ENCODE measurements around the gene STK39. TPM values are rescaled to one million over a fixed set of nuclear protein-coding genes. Genes with fewer than 3 reads are reported as not detected.
A peak's percentile ranks its signal among the peaks of the same experiment; 100 is the strongest.

STK39 gene
- total and polyA plus RNA-seq, 2 experiments from 2014 or later, result 3.2 to 14.6 TPM

GRCh38 chr2:168241746-168242145 lies 5.6 kb downstream of the STK39 start:
- no peak overlapping the region for H3K4me3 ChIP-seq
- no peak for TF ChIP-seq EZH2 (IDR thresholded peaks at IDR 0.05; ENCODE audit: insufficient read depth, poor library complexity, severe bottlenecking)
- TF ChIP-seq EZH2phosphoT487 (IDR thresholded peaks at IDR 0.05; ENCODE audit: insufficient read depth, low read depth), result no peak
- no peak overlapping the region for H2AFZ ChIP-seq
- 98 to 99% methylated on average over 5 of the region's 5 CpGs for WGBS, 2 experiments (ENCODE audit: low coverage in 1 of 2, low lambda C conversion rate in 2 of 2, missing lambda C conversion rate in 2 of 2)
- no peaks in the 10 kb centered on the region for H4K20me1 ChIP-seq (ENCODE audit: insufficient read depth)
- H3K4me1 ChIP-seq (ENCODE audit: insufficient read depth), result peaks cover 22% of the 10 kb centered on the region
- H3K36me3 ChIP-seq (ENCODE audit: low read depth), result no peaks in the 10 kb centered on the region
- no peak for DNase-seq
- H3K4me2 ChIP-seq (ENCODE audit: unreplicated experiment), result no peak overlapping the region
- peaks cover 85% of the 10 kb centered on the region for H3K79me2 ChIP-seq (ENCODE audit: insufficient read depth)
- no peak overlapping the region for H3K9ac ChIP-seq
- H3K27me3 ChIP-seq (replicated peaks; ENCODE audit: insufficient read depth), result no peaks in the 10 kb centered on the region
- H3K9me2 ChIP-seq (ENCODE audit: insufficient read depth), result no peaks in the 10 kb centered on the region
- 0 out of 2 replicates have a peak, but pooled peaks cover 7% of the 10 kb centered on the region for H3F3A ChIP-seq (ENCODE audit: insufficient read depth)
- in situ Hi-C loops (cut with MboI), result no loop called here
- no peak overlapping the region for H3K27ac ChIP-seq
- no peaks in the 10 kb centered on the region for H3K9me3 ChIP-seq (ENCODE audit: low read depth)

GRCh38 chr2:168241208-168241607 lies 6.2 kb downstream of the STK39 start:
- H3K79me2 ChIP-seq (ENCODE audit: insufficient read depth), result peaks cover 83% of the 10 kb centered on the region
- peaks cover 22% of the 10 kb centered on the region for H3K4me1 ChIP-seq (ENCODE audit: insufficient read depth)
- no peaks in the 10 kb centered on the region for H3K9me3 ChIP-seq (ENCODE audit: low read depth)
- no peak overlapping the region for H3K4me3 ChIP-seq
- H4K20me1 ChIP-seq (ENCODE audit: insufficient read depth), result no peaks in the 10 kb centered on the region
- H3K9me2 ChIP-seq (ENCODE audit: insufficient read depth), result no peaks in the 10 kb centered on the region
- in situ Hi-C loops (cut with MboI), result no loop called here
- H3F3A ChIP-seq (ENCODE audit: insufficient read depth), result 0 out of 2 replicates have a peak, but pooled peaks cover 7% of the 10 kb centered on the region
- no peak overlapping the region for H3K9ac ChIP-seq
- no peak for TF ChIP-seq EZH2 (IDR thresholded peaks at IDR 0.05; ENCODE audit: insufficient read depth, poor library complexity, severe bottlenecking)
- TF ChIP-seq EZH2phosphoT487 (IDR thresholded peaks at IDR 0.05; ENCODE audit: insufficient read depth, low read depth), result no peak
- H3K36me3 ChIP-seq (ENCODE audit: low read depth), result no peaks in the 10 kb centered on the region
- H3K4me2 ChIP-seq (ENCODE audit: unreplicated experiment), result no peak overlapping the region
- 64 to 69% methylated on average over 5 of the region's 5 CpGs for WGBS, 2 experiments (ENCODE audit: low coverage in 1 of 2, low lambda C conversion rate in 2 of 2, missing lambda C conversion rate in 2 of 2)
- no peak for DNase-seq
- H3K27ac ChIP-seq, result no peak overlapping the region
- H3K27me3 ChIP-seq (replicated peaks; ENCODE audit: insufficient read depth), result no peaks in the 10 kb centered on the region
- H2AFZ ChIP-seq, result no peak overlapping the region

GRCh38 chr2:168239281-168239680 lies 8.1 kb downstream of the STK39 start:
- WGBS, 2 experiments (ENCODE audit: low coverage in 1 of 2, low lambda C conversion rate in 2 of 2, missing lambda C conversion rate in 2 of 2), result 71 to 78% methylated on average over 5 of the region's 5 CpGs
- no peak overlapping the region for H3K27ac ChIP-seq

GRCh38 chr2:168237741-168238140 lies 9.7 kb downstream of the STK39 start:
- no peak for TF ChIP-seq EZH2phosphoT487 (IDR thresholded peaks at IDR 0.05; ENCODE audit: insufficient read depth, low read depth)
- TF ChIP-seq EZH2 (IDR thresholded peaks at IDR 0.05; ENCODE audit: insufficient read depth, poor library complexity, severe bottlenecking), result no peak
- no peaks in the 10 kb centered on the region for H4K20me1 ChIP-seq (ENCODE audit: insufficient read depth)

More at GRCh38 chr2:168239281-168239680, 8.1 kb downstream of the STK39 start:
- Histone ChIP-seq H3K27me3 (replicated peaks; ENCODE audit: insufficient read depth) (no peaks in the 10 kb centered on the region), H3K9me2 (ENCODE audit: insufficient read depth) (no peaks in the 10 kb centered on the region), H3K9me3 (ENCODE audit: low read depth) (no peaks in the 10 kb centered on the region), H3K9ac (no peak overlapping the region), H4K20me1 (ENCODE audit: insufficient read depth) (no peaks in the 10 kb centered on the region), H3K4me3 (no peak overlapping the region), H3K79me2 (ENCODE audit: insufficient read depth) (peaks cover 71% of the 10 kb centered on the region), H3F3A (ENCODE audit: insufficient read depth) (0 out of 2 replicates have a peak, but pooled peaks cover 7% of the 10 kb centered on the region), H3K4me2 (ENCODE audit: unreplicated experiment) (no peak overlapping the region), H3K36me3 (ENCODE audit: low read depth) (no peaks in the 10 kb centered on the region), H3K4me1 (ENCODE audit: insufficient read depth) (peaks cover 14% of the 10 kb centered on the region), H2AFZ (no peak overlapping the region)
- DNase-seq, result no peak
- TF ChIP-seq EZH2phosphoT487 (IDR thresholded peaks at IDR 0.05; ENCODE audit: insufficient read depth, low read depth) (no peak), EZH2 (IDR thresholded peaks at IDR 0.05; ENCODE audit: insufficient read depth, poor library complexity, severe bottlenecking) (no peak)
- in situ Hi-C loops (cut with MboI), result no loop called here

More at GRCh38 chr2:168237741-168238140, 9.7 kb downstream of the STK39 start:
- H3K4me1 ChIP-seq (ENCODE audit: insufficient read depth), result peaks cover 20% of the 10 kb centered on the region
- no peaks in the 10 kb centered on the region for H3K9me3 ChIP-seq (ENCODE audit: low read depth)
- H3K9ac ChIP-seq, result no peak overlapping the region
- H3K27ac ChIP-seq, result no peak overlapping the region
- no peaks in the 10 kb centered on the region for H3K27me3 ChIP-seq (replicated peaks; ENCODE audit: insufficient read depth)
- no peak overlapping the region for H3K4me2 ChIP-seq (ENCODE audit: unreplicated experiment)
- H3K4me3 ChIP-seq, result no peak overlapping the region
- WGBS, 2 experiments (ENCODE audit: low coverage in 1 of 2, low lambda C conversion rate in 2 of 2, missing lambda C conversion rate in 2 of 2), result 36 to 39% methylated on average over 1 of the region's 1 CpG
- in situ Hi-C loops (cut with MboI), result no loop called here
- peaks cover 65% of the 10 kb centered on the region for H3K79me2 ChIP-seq (ENCODE audit: insufficient read depth)
- peak; percentile 38 for DNase-seq
- 0 out of 2 replicates have a peak, but pooled peaks cover 7% of the 10 kb centered on the region for H3F3A ChIP-seq (ENCODE audit: insufficient read depth)
- H3K9me2 ChIP-seq (ENCODE audit: insufficient read depth), result no peaks in the 10 kb centered on the region
- H2AFZ ChIP-seq, result no peak overlapping the region
- H3K36me3 ChIP-seq (ENCODE audit: low read depth), result no peaks in the 10 kb centered on the region

Measured in GM23248 (cell line).